ENCODE results near the gene FER.
"Not testable (repeated sequence)": the region's sequence is repeated elsewhere in the genome, so short reads cannot be mapped to it uniquely, and the experiment has no call there.

FER gene

DNA sequence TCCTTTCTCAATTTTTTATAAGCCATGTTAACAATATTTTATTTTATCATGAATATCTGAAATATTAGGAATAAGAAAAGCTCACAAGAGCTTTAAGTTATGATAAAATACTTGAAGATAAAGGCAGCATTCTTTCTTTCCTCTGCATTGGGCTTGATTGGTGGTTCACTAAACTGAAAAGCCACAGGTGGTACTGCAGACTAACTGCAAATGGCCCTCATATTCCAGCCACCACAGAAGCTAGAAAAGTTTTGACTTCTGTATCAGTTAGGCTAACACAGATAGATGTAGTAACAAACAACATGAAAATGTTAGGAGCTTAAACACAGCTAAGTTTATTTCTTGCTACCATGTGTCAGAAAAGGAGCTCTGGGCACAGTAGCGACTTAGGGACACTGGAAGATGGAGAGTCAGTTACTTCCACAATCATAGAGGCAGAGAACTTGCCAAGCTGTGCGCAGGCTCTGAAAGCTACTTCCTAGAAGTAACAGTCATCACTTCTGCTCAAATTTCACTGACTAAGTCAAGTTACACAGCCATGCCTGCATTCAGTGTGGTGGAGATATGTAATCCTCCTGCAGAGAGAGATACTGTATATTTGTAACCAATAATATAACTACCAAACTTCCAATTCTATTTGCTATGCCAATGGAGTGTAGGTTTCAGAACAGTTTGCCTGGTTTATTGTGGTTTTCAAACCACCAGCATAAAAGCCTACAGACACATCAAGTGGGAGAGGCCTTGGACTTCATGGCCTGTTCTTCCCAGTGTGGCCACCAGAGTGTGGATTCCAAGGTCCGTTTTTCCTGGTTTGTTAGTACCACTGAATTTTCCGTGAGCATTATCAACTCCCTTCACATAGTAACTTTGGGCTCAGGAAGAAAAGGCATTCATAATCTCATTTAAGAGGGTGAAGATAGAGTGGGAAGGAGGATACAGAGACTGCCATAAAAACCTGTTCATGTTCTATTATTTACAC, 393.8 kb downstream of the FER start:
- DNase-seq = peak; percentile 84

DNA sequence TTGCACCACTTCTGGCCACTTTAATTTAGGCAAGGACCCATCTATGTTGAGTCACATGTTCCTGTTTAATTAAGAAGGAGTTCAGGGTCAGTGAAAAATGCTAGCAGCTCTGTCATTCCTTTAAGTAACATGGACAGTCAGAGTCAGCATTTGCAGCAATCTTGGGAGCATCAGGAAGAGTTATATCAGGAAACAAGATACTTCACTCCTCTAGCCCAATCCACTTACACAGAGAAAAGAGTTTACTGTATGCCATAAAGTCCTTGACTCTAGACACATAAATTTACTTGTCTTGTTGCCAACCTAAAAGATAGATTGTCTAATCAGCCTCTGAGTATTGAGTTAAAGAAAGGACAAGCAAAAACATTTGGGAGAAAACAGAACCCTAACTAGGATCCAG, 395.3 kb downstream of the FER start:
- no peak for DNase-seq

DNA sequence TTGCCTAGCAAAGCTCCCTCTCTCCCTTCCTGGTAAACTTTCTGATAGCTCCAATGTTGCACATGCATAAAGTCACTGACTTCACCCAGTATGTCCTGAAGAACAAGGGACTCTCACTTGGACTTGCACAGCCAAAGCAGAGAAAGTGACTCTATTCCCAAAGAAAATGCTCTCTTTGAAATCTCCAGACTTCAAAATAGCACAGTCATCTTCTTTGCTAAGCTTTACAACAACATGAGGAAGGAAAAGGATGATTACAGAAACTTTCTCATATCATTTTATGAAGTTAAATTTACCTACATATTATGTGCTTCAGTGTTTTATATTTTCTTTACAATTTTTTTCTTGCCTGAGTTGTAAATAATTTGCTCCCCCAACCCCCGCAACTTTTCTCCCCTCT, 397.4 kb downstream of the FER start:
- DNase-seq = no peak

DNA sequence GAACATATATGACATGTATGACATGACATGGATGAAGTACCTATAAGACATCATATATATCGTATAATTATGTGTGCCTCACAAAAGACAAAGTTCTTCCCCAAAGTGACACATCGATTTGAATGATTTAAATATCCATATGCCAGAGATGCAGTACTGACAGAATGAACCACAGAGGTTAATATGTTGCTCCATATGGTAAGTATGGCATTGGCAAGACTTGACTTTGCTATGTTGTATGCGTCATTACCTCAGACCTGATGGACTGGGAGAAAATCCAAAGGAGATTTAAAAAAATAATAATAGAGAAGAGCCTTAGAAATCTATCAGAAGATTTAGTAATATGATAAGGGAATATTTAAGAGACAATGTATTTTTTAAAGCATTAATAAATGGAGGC, 398.9 kb downstream of the FER start:
- no peak for DNase-seq

- DNase-seq = no peak
These were observed 404.9 kb downstream of the FER start for GRCh38 chr5:109152565-109152964.

DNA sequence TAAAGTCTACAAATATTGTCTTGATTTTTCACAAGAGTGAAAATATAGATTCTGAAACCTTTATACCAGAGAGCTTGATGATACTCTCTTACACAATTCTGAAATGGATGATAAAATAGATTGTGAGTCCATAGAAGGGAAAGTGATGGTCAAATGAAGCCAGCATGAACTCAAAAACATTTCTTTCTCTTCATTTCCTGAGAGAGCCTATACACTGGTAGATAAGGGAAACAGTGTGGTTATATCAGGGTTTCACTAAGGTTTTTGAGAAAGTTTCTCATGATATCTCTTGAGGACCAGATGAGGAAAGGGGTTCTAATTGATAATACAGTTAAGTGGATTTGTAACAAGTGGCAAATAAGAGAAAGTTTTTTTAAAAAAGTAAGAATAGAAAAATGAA, 407.9 kb downstream of the FER start:
- DNase-seq = peak; percentile 40

- DNase-seq = peak; percentile 10
These were observed 409.2 kb downstream of the FER start for GRCh38 chr5:109156885-109157284.

DNA sequence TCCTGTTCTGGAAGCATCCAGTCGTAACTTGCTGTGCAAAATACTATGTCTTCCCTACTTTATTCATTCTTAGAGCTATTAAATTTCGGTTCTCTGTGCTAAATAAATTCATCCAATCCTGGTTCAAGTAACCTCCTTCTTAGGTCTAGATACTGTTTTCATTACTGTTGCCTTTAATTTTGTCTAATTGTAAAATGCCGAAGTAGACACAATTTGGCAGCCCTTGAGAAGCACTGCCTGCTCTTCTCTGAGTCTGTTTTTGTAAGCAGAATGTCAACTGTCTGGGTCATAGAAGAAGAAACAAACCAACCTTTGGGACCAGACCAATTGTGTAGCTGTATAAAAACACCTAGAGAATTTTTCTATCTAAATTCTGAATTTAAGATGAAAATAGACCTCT, 412.8 kb downstream of the FER start:
- DNase-seq = no peak

- no peak for DNase-seq
These were observed 414.4 kb downstream of the FER start for GRCh38 chr5:109161914-109162683.

DNA sequence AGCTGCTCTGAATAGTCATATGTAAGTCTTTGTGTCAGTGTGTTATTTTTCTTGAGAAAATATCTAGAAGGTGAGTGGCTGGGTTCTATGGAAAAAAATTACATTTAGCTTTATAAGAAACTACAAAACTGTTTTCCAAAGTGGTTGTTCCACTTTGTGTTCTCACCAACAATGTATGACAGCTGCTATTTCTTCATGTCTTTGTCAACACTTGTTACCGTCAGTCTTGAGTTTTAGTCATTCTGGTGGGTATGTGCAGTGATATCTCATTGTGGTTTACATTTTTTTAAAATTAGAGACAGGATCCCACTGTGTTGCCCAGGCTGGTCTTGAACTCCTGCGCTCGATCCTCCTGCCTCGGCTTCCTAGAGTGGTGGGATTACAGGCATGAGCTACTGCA, 415.6 kb downstream of the FER start:
- no peak for DNase-seq

GRCh38 chr5:109164001-109164400, 416.3 kb downstream of the FER start:
- no peak for DNase-seq

- DNase-seq = no peak
These were observed 419.9 kb downstream of the FER start for GRCh38 chr5:109167586-109167985.

DNA sequence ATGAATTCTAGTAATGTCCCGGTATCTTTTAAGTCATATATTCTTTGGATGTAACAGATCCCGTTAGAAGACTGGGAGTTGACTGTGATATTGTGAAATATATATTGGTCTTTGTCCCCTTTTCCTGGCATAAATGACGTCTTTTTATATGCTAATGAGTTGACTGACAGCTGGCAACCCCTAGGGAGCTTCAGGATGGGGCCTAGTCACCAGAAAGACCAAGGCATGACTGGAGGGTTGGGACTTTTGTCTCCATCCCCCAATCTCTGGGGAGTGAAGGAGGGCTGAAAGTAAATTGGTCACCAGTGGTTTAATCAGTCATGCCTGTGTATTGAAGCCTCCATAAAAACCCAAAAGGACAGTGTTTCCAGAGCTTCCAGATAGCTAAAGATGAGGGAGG, 420.5 kb downstream of the FER start:
- DNase-seq = no peak

DNA sequence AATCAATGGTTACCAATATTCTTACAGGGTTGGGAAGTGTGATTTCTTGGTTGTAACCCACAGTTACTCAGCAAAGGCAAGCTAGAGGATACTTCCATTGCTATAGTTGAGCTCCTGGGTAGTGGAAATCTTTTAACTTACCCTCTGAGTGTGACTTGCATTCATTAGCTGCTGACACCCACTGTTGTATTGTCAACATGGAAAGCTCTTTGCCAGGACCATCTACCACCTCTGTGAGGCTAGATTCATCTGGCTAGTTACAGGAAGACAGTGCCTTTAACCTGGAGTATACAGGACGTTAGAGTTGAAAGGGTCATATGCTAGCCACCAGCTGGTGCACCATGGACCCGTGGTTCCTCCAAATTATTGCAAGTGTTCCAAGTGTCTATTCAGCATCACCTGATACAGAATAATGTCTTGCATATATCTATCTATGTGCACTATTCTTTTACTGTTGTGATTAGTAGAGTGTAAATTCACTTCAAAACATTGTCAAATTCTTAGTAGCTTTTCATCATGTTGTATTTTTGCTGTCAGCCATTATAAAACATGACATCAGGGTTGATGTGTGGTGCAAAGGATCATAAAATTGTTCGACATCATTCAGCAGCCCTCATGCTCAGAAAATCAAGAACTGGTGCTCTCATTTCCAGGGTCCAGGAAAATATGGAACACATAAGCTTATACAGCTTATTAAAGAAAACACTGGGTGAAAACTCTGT, 423.1 kb downstream of the FER start:
- no peak for DNase-seq

GRCh38 chr5:109171437-109172073, 423.9 kb downstream of the FER start:
- not testable (repeated sequence) for DNase-seq

GRCh38 chr5:109173036-109173794, 425.5 kb downstream of the FER start:
- no peak for DNase-seq

DNA sequence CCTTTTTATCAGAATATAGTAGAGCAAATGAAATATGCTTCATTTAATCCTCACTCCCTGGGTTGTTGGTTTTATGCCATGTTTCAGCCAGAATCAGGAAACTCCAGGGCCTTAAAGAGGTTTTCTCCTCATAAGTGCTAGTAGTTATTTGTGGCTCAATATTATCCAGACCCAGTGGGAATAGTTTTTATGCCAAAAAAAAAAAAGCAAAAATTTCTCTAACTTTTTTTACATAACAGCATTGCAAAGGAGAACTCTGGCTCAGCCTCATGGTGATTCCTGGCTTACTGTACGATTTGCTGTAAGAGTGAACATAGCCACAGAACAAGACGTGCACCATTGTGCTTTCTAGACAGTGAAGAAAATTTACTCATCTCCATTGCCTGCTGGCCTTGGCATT, 429.5 kb downstream of the FER start:
- DNase-seq = no peak

- no peak for DNase-seq
These were observed 430.1 kb downstream of the FER start for GRCh38 chr5:109177782-109178181.

GRCh38 chr5:109180668-109181067, 433.0 kb downstream of the FER start:
- DNase-seq = no peak

DNA sequence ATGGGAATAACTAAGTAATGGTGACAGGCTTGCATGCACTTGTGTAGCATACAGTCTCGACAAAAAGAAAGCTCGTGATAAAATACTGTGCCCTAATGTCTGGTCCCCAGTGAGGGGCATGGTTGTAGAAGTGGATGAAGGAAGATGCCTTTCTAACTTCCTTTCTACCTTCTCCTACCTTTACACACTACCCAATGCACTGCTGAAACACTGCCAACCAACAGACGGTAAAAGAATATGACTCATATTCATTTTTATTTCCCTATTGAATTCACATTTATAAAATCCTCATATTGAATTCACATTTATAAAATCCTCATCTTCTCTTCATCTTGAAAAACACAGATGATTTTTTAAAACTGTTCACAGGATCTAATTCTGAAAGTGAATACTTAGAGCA, 439.1 kb downstream of the FER start:
- DNase-seq = no peak

- DNase-seq = peak; percentile 73
These were observed 443.5 kb downstream of the FER start for GRCh38 chr5:109191153-109191558.

- no peak for DNase-seq
These were observed 444.3 kb downstream of the FER start for GRCh38 chr5:109192027-109192426.

Measured in OCI-M1 (cell line).